RCC 7860 (cell line): ENCODE measurements around the gene HPDL.
"Not testable (repeated sequence)": the region's sequence is repeated elsewhere in the genome, so short reads cannot be mapped to it uniquely, and the experiment has no call there.

Experiments
- DNase-seq: peaks from one replicate; pipeline ENCODE4 v3.0.0-alpha.2; 2015; ENCODE audit warnings: low spot score
- FAIRE-seq: peaks from 2 replicates; lab custom pipeline; 2012; peaks lifted over from hg19 to GRCh38; lab: Jason Lieb, UNC

Gene HPDL

GRCh38 chr1:45326627-45327623, at the start of gene HPDL:
HPDL (plus strand) TSS chr1:45326895; CDS start chr1:45327149, 254 bp downstream.
- no peak for DNase-seq
- no peak for FAIRE-seq

GRCh38 chr1:45282351-45282750, 44.3 kb upstream of the HPDL start:
- DNase-seq (no peak), FAIRE-seq (no peak)

GRCh38 chr1:45284858-45285257, 41.8 kb upstream of the HPDL start:
- FAIRE-seq, DNase-seq: not testable (repeated sequence)

GRCh38 chr1:45286521-45286920, 40.2 kb upstream of the HPDL start:
- FAIRE-seq, DNase-seq: not testable (repeated sequence)

GRCh38 chr1:45291002-45291401, 35.7 kb upstream of the HPDL start:
- DNase-seq, FAIRE-seq: not testable (repeated sequence)

GRCh38 chr1:45291716-45292115, 35.0 kb upstream of the HPDL start:
- DNase-seq: no peak
- FAIRE-seq: no peak

- DNase-seq (no peak), FAIRE-seq (no peak)
Measured at GRCh38 chr1:45297666-45298356, 28.9 kb upstream of the HPDL start.

GRCh38 chr1:45299296-45299695, 27.4 kb upstream of the HPDL start:
- FAIRE-seq (no peak), DNase-seq (no peak)

- FAIRE-seq (peak; percentile 67), DNase-seq (peak; percentile 51)
Measured at GRCh38 chr1:45299981-45300668, 26.6 kb upstream of the HPDL start.

- FAIRE-seq (no peak), DNase-seq (no peak)
Measured at GRCh38 chr1:45300669-45300997, 26.1 kb upstream of the HPDL start.

GRCh38 chr1:45302505-45303150, 24.1 kb upstream of the HPDL start:
- DNase-seq (no peak), FAIRE-seq (no peak)

- DNase-seq: peak; percentile 90
- FAIRE-seq: peak; percentile 78
Measured at GRCh38 chr1:45303520-45304310, 23.0 kb upstream of the HPDL start.

- no peak for FAIRE-seq
- DNase-seq: no peak
Measured at GRCh38 chr1:45304311-45305081, 22.2 kb upstream of the HPDL start.

GRCh38 chr1:45305231-45305630, 21.5 kb upstream of the HPDL start:
- DNase-seq (no peak), FAIRE-seq (no peak)

- DNase-seq (peak; percentile 8), FAIRE-seq (no peak)
Measured at GRCh38 chr1:45306319-45306718, 20.4 kb upstream of the HPDL start.

- FAIRE-seq: no peak
- no peak for DNase-seq
Measured at GRCh38 chr1:45306905-45307304, 19.8 kb upstream of the HPDL start.

- FAIRE-seq (no peak), DNase-seq (no peak)
Measured at GRCh38 chr1:45314266-45314665, 12.4 kb upstream of the HPDL start.

GRCh38 chr1:45317166-45317565, 9.5 kb upstream of the HPDL start:
- no peak for DNase-seq
- no peak for FAIRE-seq

GRCh38 chr1:45319761-45320160, 6.9 kb upstream of the HPDL start:
- FAIRE-seq (no peak), DNase-seq (no peak)
